ENCODE results near the gene ATG7. TPM values are rescaled to one million over a fixed set of nuclear protein-coding genes. Genes with fewer than 3 reads are reported as not detected.

ATG7 gene
- total RNA-seq, 1 donor, result 97.9 TPM

- no peak for TF ChIP-seq CTCF (IDR thresholded peaks at IDR 0.05; ENCODE audit: insufficient read depth, low read length)
- H3K4me3 ChIP-seq (ENCODE audit: low read depth, low read length), result no peak overlapping the region
- no peak for DNase-seq (ENCODE audit: low read depth)
These were observed 304.3 kb downstream of the ATG7 start for GRCh38 chr3:11576453-11576852.

DNA sequence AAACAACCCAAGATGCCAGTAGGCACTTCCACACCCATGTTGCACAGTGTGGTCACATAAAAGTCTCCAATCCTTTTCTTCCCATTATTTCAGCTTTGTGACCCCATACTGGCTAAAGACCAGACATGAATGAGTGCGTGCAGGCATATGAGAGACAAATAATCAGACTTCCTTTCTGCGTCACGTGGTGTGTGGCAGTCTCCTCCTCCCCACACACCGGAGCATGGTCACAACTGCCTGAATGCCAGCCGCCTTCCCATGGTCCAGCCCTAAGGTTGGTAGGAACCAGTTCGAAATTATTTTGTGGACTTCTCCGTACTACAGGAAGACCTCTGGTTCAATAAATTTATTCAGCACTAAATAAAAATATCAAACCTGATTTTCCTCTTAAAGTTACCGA lies 306.0 kb downstream of the ATG7 start:
- H3K4me3 ChIP-seq (ENCODE audit: low read depth, low read length), result no peak overlapping the region
- no peak for DNase-seq (ENCODE audit: low read depth)
- no peak for TF ChIP-seq CTCF (IDR thresholded peaks at IDR 0.05; ENCODE audit: insufficient read depth, low read length)

GRCh38 chr3:11580645-11581044 lies 308.4 kb downstream of the ATG7 start:
- no peak for TF ChIP-seq CTCF (IDR thresholded peaks at IDR 0.05; ENCODE audit: insufficient read depth, low read length)
- no peak overlapping the region for H3K4me3 ChIP-seq (ENCODE audit: low read depth, low read length)
- no peak for DNase-seq (ENCODE audit: low read depth)

DNA sequence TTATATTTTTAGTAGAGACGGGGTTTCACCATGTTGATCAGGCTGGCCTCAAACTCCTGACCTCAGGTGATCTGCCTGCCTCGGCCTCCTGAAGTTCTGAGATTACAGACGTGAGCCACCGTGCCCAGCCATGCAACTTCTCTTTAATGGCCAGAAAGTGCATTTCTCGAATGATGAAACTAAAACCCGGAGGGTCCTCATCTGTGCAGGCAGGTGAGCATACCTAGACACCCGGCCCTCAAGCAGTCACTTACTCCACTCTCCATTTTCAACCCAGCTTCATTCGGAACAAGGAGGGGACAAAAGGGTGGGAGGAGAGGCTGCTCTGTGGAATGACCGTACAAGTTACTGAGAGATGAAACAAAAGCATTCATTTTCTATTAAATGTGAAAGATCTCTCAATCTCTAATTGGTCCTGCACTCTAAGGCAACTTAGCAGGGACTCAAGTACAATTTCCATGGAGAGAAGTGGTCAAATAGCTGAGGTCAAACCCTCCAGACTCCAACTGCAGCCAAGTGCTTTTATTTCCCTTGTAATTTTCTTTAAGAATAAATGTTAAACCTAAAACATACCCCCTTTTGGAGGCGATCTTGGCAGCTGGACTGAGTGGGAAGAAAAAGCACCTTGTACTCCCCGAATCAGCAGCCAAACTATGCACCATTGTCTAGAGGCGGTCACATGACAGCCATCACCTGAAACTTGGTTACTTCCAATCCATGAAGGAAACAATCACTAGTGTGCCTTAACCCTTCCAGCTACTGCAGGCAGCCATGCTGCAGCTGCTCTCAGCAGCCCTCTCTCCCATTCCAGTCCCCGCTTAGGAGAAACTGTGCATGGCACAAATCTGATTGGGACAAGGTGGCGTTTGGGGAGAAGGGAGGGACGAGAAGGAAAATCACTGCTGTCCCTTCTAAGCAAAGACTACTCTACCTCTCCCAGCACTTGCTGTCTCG lies 309.3 kb downstream of the ATG7 start:
- TF ChIP-seq CTCF (IDR thresholded peaks at IDR 0.05; ENCODE audit: insufficient read depth, low read length), result no peak
- DNase-seq (ENCODE audit: low read depth), result no peak
- peak overlapping the region; percentile 67 for H3K4me3 ChIP-seq (ENCODE audit: low read depth, low read length)

GRCh38 chr3:11582191-11582968 lies 310.2 kb downstream of the ATG7 start:
- peak overlapping the region; percentile 67 for H3K4me3 ChIP-seq (ENCODE audit: low read depth, low read length)
- no peak for TF ChIP-seq CTCF (IDR thresholded peaks at IDR 0.05; ENCODE audit: insufficient read depth, low read length)
- DNase-seq (ENCODE audit: low read depth), result peak; percentile 95

GRCh38 chr3:11583235-11583634 lies 311.0 kb downstream of the ATG7 start:
- H3K4me3 ChIP-seq (ENCODE audit: low read depth, low read length), result no peak overlapping the region

More at GRCh38 chr3:11583235-11583634, 311.0 kb downstream of the ATG7 start:
- DNase-seq (ENCODE audit: low read depth), result peak; percentile 46
- no peak for TF ChIP-seq CTCF (IDR thresholded peaks at IDR 0.05; ENCODE audit: insufficient read depth, low read length)
